ENCODE results near the gene BNIP3.

Gene BNIP3

DNA sequence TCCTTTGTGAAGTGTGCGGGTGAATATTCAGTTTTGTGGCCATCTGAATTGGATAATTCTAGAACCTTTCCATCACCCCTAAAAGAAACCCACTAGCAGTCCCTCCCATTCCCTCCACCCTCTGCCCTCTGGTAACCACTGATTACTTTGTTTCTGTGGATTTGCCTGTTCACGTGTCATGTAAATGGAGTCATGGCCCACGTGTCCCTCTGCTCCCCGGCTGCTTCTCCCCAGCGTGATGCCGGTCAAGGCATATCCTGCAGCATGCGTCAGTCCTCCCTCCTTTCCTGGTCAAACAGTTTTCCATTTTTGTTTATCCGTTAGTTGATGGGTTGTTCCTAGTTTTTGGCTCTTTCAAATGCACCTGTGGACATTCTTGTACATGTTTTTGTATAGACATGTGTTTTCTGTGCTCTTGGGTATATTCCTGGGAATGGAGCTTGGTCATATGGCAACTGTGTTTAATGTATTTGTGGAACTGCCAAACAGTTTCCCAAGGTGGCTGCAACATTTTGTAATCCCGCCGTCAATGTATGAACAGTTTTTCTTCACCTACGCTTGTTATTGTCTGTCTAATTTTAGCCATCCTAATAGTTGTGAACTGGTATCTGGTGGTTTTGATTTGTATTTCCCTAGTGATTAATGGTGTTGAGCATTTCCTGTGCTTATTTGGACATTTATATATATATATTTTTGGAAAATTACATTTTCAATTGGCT lies 58.5 kb downstream of the BNIP3 start:
- peaks cover 12% of the 10 kb centered on the region for H3K4me1 ChIP-seq (ENCODE audit: control insufficient read depth, low read length)
- H3K27me3 ChIP-seq (ENCODE audit: control insufficient read depth, low read length), result no peaks in the 10 kb centered on the region
- peaks cover 15% of the 10 kb centered on the region; the same call in 1 of the 2 replicates for H3K9me3 ChIP-seq (ENCODE audit: control insufficient read depth, insufficient read depth, low read length)
- no peaks in the 10 kb centered on the region for H3F3A ChIP-seq (ENCODE audit: control insufficient read depth, insufficient read depth)
- TF ChIP-seq, protein P1, sequence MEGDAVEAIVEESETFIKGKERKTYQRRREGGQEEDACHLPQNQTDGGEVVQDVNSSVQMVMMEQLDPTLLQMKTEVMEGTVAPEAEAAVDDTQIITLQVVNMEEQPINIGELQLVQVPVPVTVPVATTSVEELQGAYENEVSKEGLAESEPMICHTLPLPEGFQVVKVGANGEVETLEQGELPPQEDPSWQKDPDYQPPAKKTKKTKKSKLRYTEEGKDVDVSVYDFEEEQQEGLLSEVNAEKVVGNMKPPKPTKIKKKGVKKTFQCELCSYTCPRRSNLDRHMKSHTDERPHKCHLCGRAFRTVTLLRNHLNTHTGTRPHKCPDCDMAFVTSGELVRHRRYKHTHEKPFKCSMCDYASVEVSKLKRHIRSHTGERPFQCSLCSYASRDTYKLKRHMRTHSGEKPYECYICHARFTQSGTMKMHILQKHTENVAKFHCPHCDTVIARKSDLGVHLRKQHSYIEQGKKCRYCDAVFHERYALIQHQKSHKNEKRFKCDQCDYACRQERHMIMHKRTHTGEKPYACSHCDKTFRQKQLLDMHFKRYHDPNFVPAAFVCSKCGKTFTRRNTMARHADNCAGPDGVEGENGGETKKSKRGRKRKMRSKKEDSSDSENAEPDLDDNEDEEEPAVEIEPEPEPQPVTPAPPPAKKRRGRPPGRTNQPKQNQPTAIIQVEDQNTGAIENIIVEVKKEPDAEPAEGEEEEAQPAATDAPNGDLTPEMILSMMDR (IDR thresholded peaks at IDR 0.05; ENCODE audit: low read depth, low read length, poor library complexity, severe bottlenecking), result no peak
- no peak overlapping the region for H3K4me3 ChIP-seq (ENCODE audit: low read length)
- H3K27ac ChIP-seq (ENCODE audit: low read depth, low read length), result no peak overlapping the region
- H3K36me3 ChIP-seq (ENCODE audit: control insufficient read depth, low read length), result peaks cover 28% of the 10 kb centered on the region
- H4K20me1 ChIP-seq (ENCODE audit: control insufficient read depth, insufficient read depth, low read depth, low read length), result peaks cover 16% of the 10 kb centered on the region; the same call in 1 of the 2 replicates
- H3K4me2 ChIP-seq (ENCODE audit: low read length), result no peak overlapping the region
- no peaks in the 10 kb centered on the region for H3K9me2 ChIP-seq (replicated peaks; ENCODE audit: control insufficient read depth, low read length)
- peaks cover 95% of the 10 kb centered on the region for H3K79me2 ChIP-seq (ENCODE audit: control insufficient read depth, low read length)

DNA sequence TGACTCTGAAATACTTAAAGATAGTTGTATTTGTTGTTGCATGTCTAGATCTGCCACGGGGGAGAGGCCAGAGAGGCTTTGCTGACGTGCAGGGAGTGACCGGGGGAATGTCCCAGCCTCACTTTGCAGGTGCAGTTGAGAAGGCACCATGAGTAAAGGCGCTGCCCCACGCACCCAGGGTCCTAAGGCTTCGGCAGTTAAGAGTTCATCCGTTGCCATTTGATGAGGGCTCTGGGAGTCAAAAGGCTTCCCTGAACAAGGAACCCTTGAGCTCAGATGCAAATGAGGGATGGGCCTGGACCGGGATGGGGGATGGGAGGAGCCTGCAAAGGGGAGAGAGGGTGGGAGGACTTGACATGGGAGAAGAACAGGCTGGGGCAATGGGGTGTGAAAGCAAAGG lies 60.5 kb downstream of the BNIP3 start:
- H3K27me3 ChIP-seq (ENCODE audit: control insufficient read depth, low read length), result no peaks in the 10 kb centered on the region
- no peak overlapping the region for H3K27ac ChIP-seq (ENCODE audit: low read depth, low read length)
- H3K79me2 ChIP-seq (ENCODE audit: control insufficient read depth, low read length), result peaks cover 90% of the 10 kb centered on the region
- H4K20me1 ChIP-seq (ENCODE audit: control insufficient read depth, insufficient read depth, low read depth, low read length), result 0 out of 2 replicates have a peak, but pooled peaks cover 4% of the 10 kb centered on the region
- H3K4me3 ChIP-seq (ENCODE audit: low read length), result no peak overlapping the region
- H3K36me3 ChIP-seq (ENCODE audit: control insufficient read depth, low read length), result peaks cover 28% of the 10 kb centered on the region
- H3K9me3 ChIP-seq (ENCODE audit: control insufficient read depth, insufficient read depth, low read length), result peaks cover 15% of the 10 kb centered on the region; the same call in 1 of the 2 replicates
- peaks cover 9% of the 10 kb centered on the region for H3K4me1 ChIP-seq (ENCODE audit: control insufficient read depth, low read length)
- H3F3A ChIP-seq (ENCODE audit: control insufficient read depth, insufficient read depth), result no peaks in the 10 kb centered on the region
- H3K9me2 ChIP-seq (replicated peaks; ENCODE audit: control insufficient read depth, low read length), result no peaks in the 10 kb centered on the region
- H3K4me2 ChIP-seq (ENCODE audit: low read length), result no peak overlapping the region
- TF ChIP-seq, protein P1 (IDR thresholded peaks at IDR 0.05; ENCODE audit: low read depth, low read length, poor library complexity, severe bottlenecking), result no peak
- no peak for TF ChIP-seq EZH2phosphoT487 (IDR thresholded peaks at IDR 0.05; ENCODE audit: borderline replicate concordance, low read length)

DNA sequence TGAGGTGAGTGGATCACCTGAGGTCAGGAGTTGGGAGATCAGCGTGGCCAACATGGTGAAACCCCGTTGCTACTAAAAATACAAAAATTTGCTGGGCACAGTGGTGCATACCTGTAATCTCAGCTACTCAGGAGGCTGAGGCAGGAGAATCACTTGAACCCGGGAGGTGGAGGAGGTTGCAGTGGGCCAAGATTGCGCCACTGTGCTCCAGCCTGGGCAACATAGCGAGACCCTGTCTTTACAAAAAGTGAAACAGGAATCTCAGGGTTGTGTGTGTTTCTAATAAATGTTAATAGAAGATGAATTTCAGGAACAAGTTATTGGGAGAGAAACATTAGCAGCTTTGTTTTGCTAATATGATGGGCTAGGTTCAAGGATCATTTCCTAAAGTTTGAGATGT lies 61.0 kb downstream of the BNIP3 start:
- 0 out of 2 replicates have a peak, but pooled peaks cover 4% of the 10 kb centered on the region for H4K20me1 ChIP-seq (ENCODE audit: control insufficient read depth, insufficient read depth, low read depth, low read length)
- peaks cover 90% of the 10 kb centered on the region for H3K79me2 ChIP-seq (ENCODE audit: control insufficient read depth, low read length)
- no peaks in the 10 kb centered on the region for H3K9me2 ChIP-seq (replicated peaks; ENCODE audit: control insufficient read depth, low read length)

More for the DNA sequence above, 61.0 kb downstream of the BNIP3 start:
- TF ChIP-seq EZH2phosphoT487 (IDR thresholded peaks at IDR 0.05; ENCODE audit: borderline replicate concordance, low read length), result no peak
- TF ChIP-seq, protein P1 (IDR thresholded peaks at IDR 0.05; ENCODE audit: low read depth, low read length, poor library complexity, severe bottlenecking), result no peak
- Histone ChIP-seq H3F3A (ENCODE audit: control insufficient read depth, insufficient read depth) (no peaks in the 10 kb centered on the region), H3K27me3 (ENCODE audit: control insufficient read depth, low read length) (no peaks in the 10 kb centered on the region), H3K4me1 (ENCODE audit: control insufficient read depth, low read length) (peaks cover 9% of the 10 kb centered on the region), H3K4me3 (ENCODE audit: low read length) (no peak overlapping the region), H3K36me3 (ENCODE audit: control insufficient read depth, low read length) (peaks cover 25% of the 10 kb centered on the region), H3K4me2 (ENCODE audit: low read length) (no peak overlapping the region), H3K27ac (ENCODE audit: low read depth, low read length) (no peak overlapping the region), H3K9me3 (ENCODE audit: control insufficient read depth, insufficient read depth, low read length) (peaks cover 15% of the 10 kb centered on the region; the same call in 1 of the 2 replicates)

All from DOHH2 (cell line).